Hematopoietic multipotent progenitor cell treated with erythropoietin and hydrocortisone succinate and interleukin-3 and kit ligand, for 8 days (in vitro differentiated cells): ENCODE results near the gene CT45A9.
A peak's percentile ranks its signal among the peaks of the same experiment; 100 is the strongest.
"Not testable (repeated sequence)": the region's sequence is repeated elsewhere in the genome, so short reads cannot be mapped to it uniquely, and the experiment has no call there.

ENCODE experiments used
- DNase-seq: peaks from one replicate; pipeline ENCODE4 v3.0.0-alpha.2; 2015

The CT45A9 gene, protein sequence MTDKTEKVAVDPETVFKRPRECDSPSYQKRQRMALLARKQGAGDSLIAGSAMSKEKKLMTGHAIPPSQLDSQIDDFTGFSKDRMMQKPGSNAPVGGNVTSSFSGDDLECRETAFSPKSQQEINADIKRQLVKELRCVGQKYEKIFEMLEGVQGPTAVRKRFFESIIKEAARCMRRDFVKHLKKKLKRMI

DNA sequence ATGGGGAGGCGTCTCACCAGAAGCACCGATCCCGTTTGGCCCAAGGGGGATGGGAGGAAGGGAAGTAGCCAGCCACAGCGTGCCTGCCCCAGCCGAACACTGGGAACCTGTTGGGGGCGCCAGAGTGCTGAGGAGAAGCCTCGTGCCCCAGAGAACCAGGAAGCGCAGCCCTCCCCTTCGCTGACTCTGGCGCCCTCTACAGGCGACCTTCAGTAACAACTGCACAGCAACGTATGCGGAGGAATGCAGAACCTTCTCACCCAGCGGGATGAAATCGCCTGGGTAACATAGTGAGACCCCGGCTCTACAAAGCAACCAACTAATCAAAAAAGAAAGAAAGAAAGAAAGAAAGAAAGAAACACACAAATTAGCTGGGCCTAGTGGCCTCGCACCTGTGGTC lies at the start of gene CT45A9:
CT45A9 (minus strand) TSS at position 101 of the 400 bp plus-strand sequence. CDS start 3,751 bp downstream, outside the sequence.
- not testable (repeated sequence) for DNase-seq

DNA sequence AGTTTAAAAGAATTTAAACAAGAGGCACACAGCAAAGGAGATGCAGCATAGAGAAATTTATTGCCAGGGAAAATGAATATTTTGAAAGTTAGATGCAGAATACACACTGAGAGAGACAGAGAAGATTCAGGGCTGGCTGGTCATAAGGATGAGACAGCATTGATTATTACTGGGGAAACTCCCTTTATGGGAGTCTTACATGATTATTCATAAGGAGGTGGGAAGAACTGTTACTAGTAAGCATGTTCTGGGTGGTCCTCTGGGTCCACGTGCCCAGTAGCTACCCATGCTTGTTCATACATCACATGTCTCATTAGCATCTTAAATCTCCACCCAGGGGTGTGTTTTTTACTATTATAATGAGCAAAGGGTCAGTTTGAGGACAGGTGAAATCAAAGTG lies 48.9 kb upstream of the CT45A9 start:
- DNase-seq, result not testable (repeated sequence)

DNA sequence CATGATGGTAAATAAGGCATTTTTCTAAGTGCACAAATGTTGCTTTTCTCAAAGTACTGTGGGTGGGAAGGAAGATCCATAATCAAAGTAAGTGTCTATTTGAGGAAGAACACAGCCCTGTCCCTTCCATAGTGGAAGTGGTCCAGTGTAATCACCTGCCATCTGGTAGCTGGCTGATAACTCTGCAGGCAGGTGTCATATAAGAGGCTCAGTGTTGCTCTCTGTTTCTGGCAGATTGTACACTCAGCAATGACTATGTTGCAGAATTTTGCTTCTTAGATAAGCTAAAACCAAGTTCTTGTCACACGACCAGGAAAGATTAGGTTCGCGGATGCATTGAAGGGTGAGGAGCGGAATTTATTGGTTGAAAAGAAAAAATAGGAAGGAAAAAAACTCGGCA lies 42.8 kb upstream of the CT45A9 start:
- no peak for DNase-seq

DNA sequence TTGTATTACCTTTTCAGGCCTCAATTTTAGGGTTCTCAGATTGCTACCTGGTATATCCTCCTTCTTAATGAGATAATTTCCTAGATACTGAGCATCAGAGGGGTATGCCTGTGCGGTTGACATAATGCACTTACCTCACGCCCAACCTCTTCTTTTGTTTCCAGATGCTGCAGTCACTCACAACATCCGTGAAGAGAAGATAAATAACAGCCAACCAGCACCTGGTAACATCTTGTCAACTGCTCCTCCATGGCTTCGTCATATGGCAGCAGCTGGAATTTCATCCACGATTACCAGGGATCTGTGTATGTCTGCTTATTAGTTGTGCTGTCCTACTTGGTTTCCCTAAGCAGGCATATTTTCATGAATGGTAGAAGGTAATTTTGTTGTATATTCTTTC lies 38.6 kb upstream of the CT45A9 start:
- no peak for DNase-seq

DNA sequence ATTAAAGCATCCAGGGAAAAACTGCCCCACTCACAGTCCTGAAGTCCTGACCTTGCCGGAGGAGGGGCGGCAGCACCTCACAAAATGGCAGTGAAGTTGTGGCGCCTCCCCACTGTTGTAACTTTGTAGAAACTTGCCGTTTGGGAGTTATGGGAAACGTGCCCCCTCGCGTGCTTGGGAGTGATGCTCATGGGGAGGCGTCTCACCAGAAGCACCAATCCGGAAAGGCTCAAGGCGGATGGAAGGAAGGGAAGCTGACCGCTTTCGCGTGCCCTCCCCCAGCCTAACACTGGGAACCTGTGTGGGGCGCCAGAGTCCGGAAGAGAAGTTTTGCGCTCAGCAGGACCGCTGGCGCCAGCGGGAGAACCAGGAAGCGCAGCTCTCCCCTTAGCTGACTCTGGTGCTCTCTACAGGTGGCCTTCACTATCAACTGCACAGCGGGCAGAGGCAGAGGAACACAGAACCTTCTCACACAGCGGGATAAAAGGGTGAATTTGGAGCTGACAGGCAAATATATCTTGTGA lies 21.7 kb upstream of the CT45A9 start, which contains the start of the genes CT45A10 and SAGE1:
CT45A10 (minus strand) TSS at position 151 of the 524 bp plus-strand sequence. CDS start 8,100 bp downstream, outside the sequence.
SAGE1 (plus strand) TSS at position 423 of the 524 bp plus-strand sequence. CDS start 2,527 bp downstream, outside the sequence.
- DNase-seq, result no peak

GRCh38 chrX:135892781-135893180 lies 21.2 kb upstream of the CT45A9 start:
- DNase-seq, result no peak

DNA sequence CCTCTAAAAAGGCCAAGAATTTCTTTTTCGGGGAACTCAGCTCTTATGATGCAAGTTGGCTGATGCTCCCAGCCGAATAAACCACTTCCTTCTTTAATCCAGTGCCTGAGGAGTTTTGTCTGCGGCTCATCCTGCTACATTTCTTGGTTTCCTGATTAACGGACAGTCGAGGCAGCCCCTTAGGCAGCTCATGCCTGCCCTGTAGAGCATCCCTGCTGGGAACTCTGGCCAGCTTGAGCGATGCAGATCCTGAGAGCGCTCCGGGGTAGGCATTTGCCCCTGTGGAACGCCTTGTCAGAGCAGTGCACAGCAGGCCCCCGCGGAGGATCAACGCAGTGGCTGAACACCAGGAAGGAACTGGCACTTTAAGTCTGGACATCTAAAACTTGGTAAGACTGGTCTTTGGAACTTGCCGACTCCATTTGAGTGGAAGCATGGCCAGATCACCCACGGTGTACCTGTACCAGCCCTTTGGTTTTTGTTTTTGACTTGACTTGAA lies 18.5 kb upstream of the CT45A9 start:
- DNase-seq, result no peak

DNA sequence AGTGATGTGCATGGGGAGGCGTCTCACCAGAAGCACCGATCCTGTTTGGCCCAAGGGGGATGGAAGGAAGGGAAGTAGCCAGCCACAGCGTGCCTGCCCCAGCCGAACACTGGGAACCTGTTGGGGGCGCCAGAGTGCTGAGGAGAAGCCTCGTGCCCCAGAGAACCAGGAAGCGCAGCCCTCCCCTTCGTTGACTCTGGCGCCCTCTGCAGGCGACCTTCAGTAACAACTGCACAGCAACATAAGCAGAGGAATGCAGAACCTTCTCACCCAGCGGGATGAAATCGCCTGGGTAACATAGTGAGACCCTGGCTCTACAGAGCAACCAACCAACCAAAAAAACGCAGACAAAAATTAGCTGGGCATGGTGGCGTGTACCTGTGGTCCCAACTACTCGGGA lies 17.4 kb upstream of the CT45A9 start:
- DNase-seq, result peak; percentile 42

DNA sequence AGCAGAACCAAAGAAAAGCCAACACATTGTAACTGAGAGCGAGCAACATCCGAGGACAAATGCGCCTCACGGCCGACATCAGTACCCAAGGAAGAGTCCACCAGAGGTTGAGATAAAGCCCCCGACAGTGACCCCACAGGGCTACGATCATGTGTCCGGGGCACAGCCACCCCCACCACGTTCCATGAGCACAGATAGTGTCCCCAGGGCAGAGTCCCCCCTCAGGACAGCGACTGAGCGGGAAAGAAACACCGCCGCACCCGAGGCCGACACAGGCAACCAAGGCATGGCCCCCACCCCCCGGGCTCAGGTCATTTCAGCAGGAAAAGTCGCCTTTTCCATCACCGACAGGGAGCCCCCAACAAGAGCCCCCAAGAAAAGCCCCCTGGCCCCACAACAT lies 16.6 kb upstream of the CT45A9 start:
- DNase-seq, result not testable (repeated sequence)

DNA sequence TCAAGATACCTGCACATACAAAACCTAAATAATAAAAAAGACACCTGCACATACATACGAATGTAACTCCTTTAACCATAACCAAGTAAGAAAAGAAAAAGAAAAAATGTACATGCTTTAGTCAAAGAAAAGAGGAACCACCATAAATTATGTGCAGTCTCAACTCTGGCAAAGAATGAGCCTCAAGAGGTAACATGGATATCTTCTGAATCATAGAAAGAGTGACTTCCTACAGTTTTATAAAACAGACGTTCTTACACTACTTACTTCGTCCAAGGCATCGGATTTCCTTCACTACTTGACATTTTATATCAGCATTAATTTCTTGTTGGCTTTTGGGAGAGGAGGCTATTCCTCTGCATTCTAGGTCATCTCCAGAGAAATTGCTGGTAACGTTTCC lies 11.1 kb upstream of the CT45A9 start:
- DNase-seq, result not testable (repeated sequence)

DNA sequence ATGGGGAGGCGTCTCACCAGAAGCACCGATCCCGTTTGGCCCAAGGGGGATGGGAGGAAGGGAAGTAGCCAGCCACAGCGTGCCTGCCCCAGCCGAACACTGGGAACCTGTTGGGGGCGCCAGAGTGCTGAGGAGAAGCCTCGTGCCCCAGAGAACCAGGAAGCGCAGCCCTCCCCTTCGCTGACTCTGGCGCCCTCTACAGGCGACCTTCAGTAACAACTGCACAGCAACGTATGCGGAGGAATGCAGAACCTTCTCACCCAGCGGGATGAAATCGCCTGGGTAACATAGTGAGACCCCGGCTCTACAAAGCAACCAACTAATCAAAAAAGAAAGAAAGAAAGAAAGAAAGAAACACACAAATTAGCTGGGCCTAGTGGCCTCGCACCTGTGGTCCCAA lies 17.2 kb downstream of the CT45A9 start, which contains the start of gene CT45A8:
CT45A8 (minus strand) TSS at position 101 of the 400 bp plus-strand sequence. CDS start 3,755 bp downstream, outside the sequence.
- not testable (repeated sequence) for DNase-seq

GRCh38 chrX:135837180-135837579 lies 34.4 kb downstream of the CT45A9 start, which contains the start of gene CT45A7:
TSS of gene CT45A7 (minus strand) at chrX:135837280. CDS start at chrX:135833533, 3,747 bp downstream.
- DNase-seq, result not testable (repeated sequence)

GRCh38 chrX:135819912-135820311 lies 51.7 kb downstream of the CT45A9 start, which contains the start of gene CT45A2:
TSS of gene CT45A2 (minus strand) at chrX:135820012. CDS start at chrX:135816265, 3,747 bp downstream.
- DNase-seq, result not testable (repeated sequence)
